OCI-LY1 (cell line): ENCODE measurements around the gene CCDC60.

Experiments
- H2AFZ ChIP-seq: fragments of 200-600 bp; sonication (generic), shearing (Covaris generic); 2 replicates; pipeline ENCODE4 v1.6.0; 2014; ENCODE audit warnings: antibody characterized with exemption, mild to moderate bottlenecking, low read length
- H3F3A ChIP-seq: fragments of 200-600 bp; sonication (generic), shearing (Covaris generic); 2 replicates; pipeline ENCODE4 v1.6.0; 2014; ENCODE audit warnings: mild to moderate bottlenecking, antibody characterized with exemption, low read length, moderate library complexity; ENCODE audit not compliant: insufficient read depth
- H3K27ac ChIP-seq: fragments of 200-600 bp; sonication (generic); 2 replicates; pipeline ENCODE4 v1.5.1; 2014; ENCODE audit warnings: low read length, mixed run types, mild to moderate bottlenecking, low read depth; ENCODE audit not compliant: poor library complexity, severe bottlenecking
- H3K27me3 ChIP-seq: fragments of 200-600 bp; sonication (generic); 2 replicates; pipeline ENCODE4 v1.6.0; 2014; ENCODE audit warnings: antibody characterized with exemption, mild to moderate bottlenecking, low read length, moderate library complexity; ENCODE audit not compliant: insufficient read depth
- H3K36me3 ChIP-seq: fragments of 200-600 bp; sonication (generic); 2 replicates; pipeline ENCODE4 v1.6.1; 2014; ENCODE audit warnings: mild to moderate bottlenecking, antibody characterized with exemption, low read length, moderate library complexity, mixed read lengths; ENCODE audit not compliant: insufficient read depth
- H3K4me1 ChIP-seq: fragments of 200-600 bp; sonication (generic); 2 replicates; pipeline ENCODE4 v1.5.1; 2014; ENCODE audit warnings: mild to moderate bottlenecking, low read length, moderate library complexity; ENCODE audit not compliant: insufficient read depth, severe bottlenecking
- H3K4me2 ChIP-seq: fragments of 200-600 bp; sonication (generic), shearing (Covaris generic); 2 replicates; pipeline ENCODE4 v1.6.1; 2014; ENCODE audit warnings: low read length
- H3K4me3 ChIP-seq: fragments of 200-600 bp; sonication (generic); 2 replicates; pipeline ENCODE4 v1.5.1; 2014; ENCODE audit warnings: low read length, low read depth, mild to moderate bottlenecking, mixed read lengths; ENCODE audit not compliant: poor library complexity, severe bottlenecking
- H3K79me2 ChIP-seq: fragments of 200-600 bp; shearing (Covaris generic); 2 replicates; pipeline ENCODE4 v1.6.1; 2016; ENCODE audit warnings: mixed run types, low read length, mixed read lengths; ENCODE audit not compliant: insufficient read depth
- H3K9ac ChIP-seq: fragments of 200-600 bp; sonication (generic), shearing (Covaris generic); 2 replicates; pipeline ENCODE4 v1.6.1; 2014; ENCODE audit warnings: mild to moderate bottlenecking, low read length, mixed read lengths
- H3K9me2 ChIP-seq: fragments of 200-600 bp; sonication (generic), shearing (Covaris generic); 2 replicates; pipeline ENCODE4 v1.6.1; 2014; ENCODE audit warnings: low read depth, mild to moderate bottlenecking, low read length, mixed read lengths
- H3K9me3 ChIP-seq: fragments of 200-600 bp; shearing (Covaris generic); 2 replicates; pipeline ENCODE4 v1.6.1; 2014; ENCODE audit warnings: low read length, mixed read lengths
- H4K20me1 ChIP-seq: fragments of 200-600 bp; sonication (generic), shearing (Covaris generic); 2 replicates; pipeline ENCODE4 v1.6.0; 2016; ENCODE audit warnings: mild to moderate bottlenecking, low read length; ENCODE audit not compliant: insufficient read depth
- EZH2 ChIP-seq: fragments of 200-600 bp; sonication (generic), shearing (Covaris generic); IDR thresholded peaks from 2 replicates; pipeline ENCODE4 v1.8.0; 2017; ENCODE audit warnings: borderline replicate concordance, mixed run types, mild to moderate bottlenecking, antibody characterized with exemption, low read length, moderate library complexity, mixed read lengths
- TF ChIP-seq, protein P1 (sequence below): fragments of 200-600 bp; sonication (generic), shearing (Covaris generic); IDR thresholded peaks from 2 replicates; pipeline ENCODE4 v1.5.1; 2017; ENCODE audit warnings: mild to moderate bottlenecking, antibody characterized with exemption, low read length, moderate library complexity, mixed read lengths

CCDC60 gene

DNA sequence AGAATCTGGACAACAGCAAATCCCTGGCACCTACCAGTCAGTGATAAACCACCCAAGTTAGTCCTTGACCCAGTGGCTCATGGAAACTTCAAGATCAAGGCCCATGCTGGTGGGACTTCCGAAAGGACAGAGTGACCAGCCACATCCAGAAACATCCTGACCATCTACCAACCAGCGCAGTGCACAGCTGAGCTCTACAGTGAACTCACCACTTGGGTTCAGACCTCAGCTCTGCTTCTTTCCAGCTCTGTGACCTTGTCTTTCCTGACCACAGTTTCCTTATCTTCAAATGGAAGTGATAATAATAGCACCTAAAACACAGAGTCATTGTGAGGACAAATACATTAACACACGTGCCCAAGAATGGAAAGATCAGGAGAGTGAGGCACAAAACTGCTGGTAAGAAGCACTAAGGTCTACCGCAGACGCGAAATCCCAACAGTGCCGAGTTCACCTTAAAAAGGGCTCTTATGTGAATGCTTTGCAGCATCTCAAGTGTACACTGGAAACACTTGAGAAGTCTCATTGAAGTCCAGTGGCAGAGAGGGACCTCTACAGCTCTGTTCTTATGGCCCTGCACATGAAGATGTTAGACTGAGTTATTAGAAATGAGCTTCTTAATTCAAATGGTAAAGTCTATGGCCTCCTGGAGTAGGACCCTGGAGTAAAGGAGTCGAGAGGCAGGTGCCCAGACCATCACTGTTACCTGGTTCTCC is 128.8 kb downstream of the CCDC60 start:
- no peaks in the 10 kb centered on the region for H3K9me2 ChIP-seq
- H3K4me1 ChIP-seq = no peaks in the 10 kb centered on the region
- no peak overlapping the region for H3K9ac ChIP-seq
- H2AFZ ChIP-seq = no peak overlapping the region
- no peak overlapping the region for H3K4me3 ChIP-seq
- no peak overlapping the region for H3K27ac ChIP-seq
- no peaks in the 10 kb centered on the region for H3K36me3 ChIP-seq
- TF ChIP-seq, protein P1, sequence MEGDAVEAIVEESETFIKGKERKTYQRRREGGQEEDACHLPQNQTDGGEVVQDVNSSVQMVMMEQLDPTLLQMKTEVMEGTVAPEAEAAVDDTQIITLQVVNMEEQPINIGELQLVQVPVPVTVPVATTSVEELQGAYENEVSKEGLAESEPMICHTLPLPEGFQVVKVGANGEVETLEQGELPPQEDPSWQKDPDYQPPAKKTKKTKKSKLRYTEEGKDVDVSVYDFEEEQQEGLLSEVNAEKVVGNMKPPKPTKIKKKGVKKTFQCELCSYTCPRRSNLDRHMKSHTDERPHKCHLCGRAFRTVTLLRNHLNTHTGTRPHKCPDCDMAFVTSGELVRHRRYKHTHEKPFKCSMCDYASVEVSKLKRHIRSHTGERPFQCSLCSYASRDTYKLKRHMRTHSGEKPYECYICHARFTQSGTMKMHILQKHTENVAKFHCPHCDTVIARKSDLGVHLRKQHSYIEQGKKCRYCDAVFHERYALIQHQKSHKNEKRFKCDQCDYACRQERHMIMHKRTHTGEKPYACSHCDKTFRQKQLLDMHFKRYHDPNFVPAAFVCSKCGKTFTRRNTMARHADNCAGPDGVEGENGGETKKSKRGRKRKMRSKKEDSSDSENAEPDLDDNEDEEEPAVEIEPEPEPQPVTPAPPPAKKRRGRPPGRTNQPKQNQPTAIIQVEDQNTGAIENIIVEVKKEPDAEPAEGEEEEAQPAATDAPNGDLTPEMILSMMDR = no peak
- no peak for TF ChIP-seq EZH2
- no peaks in the 10 kb centered on the region for H3F3A ChIP-seq
- H3K79me2 ChIP-seq = no peaks in the 10 kb centered on the region
- no peaks in the 10 kb centered on the region for H3K9me3 ChIP-seq
- H3K27me3 ChIP-seq = peaks cover 4% of the 10 kb centered on the region; the same call in 1 of the 2 replicates
- no peak overlapping the region for H3K4me2 ChIP-seq
- no peaks in the 10 kb centered on the region for H4K20me1 ChIP-seq

DNA sequence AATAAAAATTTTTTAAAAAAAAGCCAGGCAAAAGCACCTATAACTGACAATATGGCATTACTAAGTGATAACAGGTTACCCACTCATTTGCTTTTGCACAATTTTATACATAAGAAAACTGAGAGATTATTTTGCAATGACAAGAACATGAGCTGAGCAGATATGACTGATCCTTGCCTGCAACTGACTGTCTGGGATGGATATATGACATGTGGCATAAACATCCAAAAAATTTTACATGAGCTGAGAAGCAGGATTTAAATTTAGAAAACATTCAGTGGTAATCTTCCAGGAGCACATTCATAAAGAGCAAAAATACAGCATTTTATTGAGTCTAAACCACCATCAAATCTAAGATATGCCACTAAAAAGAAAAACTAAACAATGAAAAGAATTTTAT is 133.8 kb downstream of the CCDC60 start:
- H3K4me2 ChIP-seq = no peak overlapping the region
- H4K20me1 ChIP-seq = no peaks in the 10 kb centered on the region
- H3F3A ChIP-seq = no peaks in the 10 kb centered on the region
- H3K36me3 ChIP-seq = no peaks in the 10 kb centered on the region
- no peak for TF ChIP-seq EZH2
- TF ChIP-seq, protein P1 = no peak
- H3K4me1 ChIP-seq = no peaks in the 10 kb centered on the region
- no peaks in the 10 kb centered on the region for H3K9me3 ChIP-seq
- no peak overlapping the region for H2AFZ ChIP-seq
- H3K9me2 ChIP-seq = no peaks in the 10 kb centered on the region
- H3K27ac ChIP-seq = no peak overlapping the region
- no peaks in the 10 kb centered on the region for H3K79me2 ChIP-seq
- H3K9ac ChIP-seq = no peak overlapping the region
- H3K4me3 ChIP-seq = no peak overlapping the region
- H3K27me3 ChIP-seq = 0 out of 2 replicates have a peak, but pooled peaks cover 4% of the 10 kb centered on the region

DNA sequence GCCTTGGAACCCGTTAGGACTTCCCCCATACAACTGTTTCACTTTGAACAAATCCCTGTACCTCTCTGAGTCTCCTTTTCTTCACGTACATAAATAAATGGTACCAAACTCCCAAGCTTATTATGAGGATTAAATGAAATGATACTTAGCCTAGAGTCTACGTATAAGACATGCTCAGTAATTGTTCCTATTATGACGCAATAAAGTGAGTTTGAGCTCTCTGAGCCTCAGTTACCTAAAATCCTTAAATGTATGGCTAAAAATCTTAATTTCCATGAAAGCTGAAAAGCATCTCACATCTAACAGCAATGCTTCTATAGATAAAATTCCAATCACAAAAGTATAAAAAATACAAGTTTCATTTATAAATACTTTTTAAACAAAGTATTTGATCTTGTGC is 141.1 kb downstream of the CCDC60 start:
- Histone ChIP-seq H2AFZ (no peak overlapping the region), H3K27me3 (0 out of 2 replicates have a peak, but pooled peaks cover 4% of the 10 kb centered on the region), H3K36me3 (no peaks in the 10 kb centered on the region), H3K4me2 (no peak overlapping the region), H3F3A (no peaks in the 10 kb centered on the region), H4K20me1 (no peaks in the 10 kb centered on the region), H3K4me1 (no peaks in the 10 kb centered on the region), H3K27ac (no peak overlapping the region), H3K9ac (no peak overlapping the region), H3K79me2 (no peaks in the 10 kb centered on the region), H3K9me2 (no peaks in the 10 kb centered on the region), H3K4me3 (no peak overlapping the region), H3K9me3 (no peaks in the 10 kb centered on the region)
- no peak for TF ChIP-seq EZH2
- TF ChIP-seq, protein P1 = no peak
